ENCODE data around the gene VRK1.

VRK1 gene

GRCh38 chr14:96772929-96773328, 24.3 kb upstream of the VRK1 start:
- no peak overlapping the region for H3K4me3 ChIP-seq (ENCODE audit: control insufficient read depth, low read depth, low read length)
- no peak for DNase-seq (ENCODE audit: low read depth)
- TF ChIP-seq CTCF (conservative IDR thresholded peaks at IDR 0.05; ENCODE audit: control insufficient read depth, insufficient read depth, low read depth, low read length) = no peak

GRCh38 chr14:96776791-96777190, 20.4 kb upstream of the VRK1 start:
- TF ChIP-seq CTCF (conservative IDR thresholded peaks at IDR 0.05; ENCODE audit: control insufficient read depth, insufficient read depth, low read depth, low read length) = no peak
- DNase-seq (ENCODE audit: low read depth) = no peak
- H3K4me3 ChIP-seq (ENCODE audit: control insufficient read depth, low read depth, low read length) = no peak overlapping the region

- TF ChIP-seq CTCF (conservative IDR thresholded peaks at IDR 0.05; ENCODE audit: control insufficient read depth, insufficient read depth, low read depth, low read length) = no peak
These were observed 16.7 kb upstream of the VRK1 start for GRCh38 chr14:96780500-96780899.

GRCh38 chr14:96781371-96781770, 15.8 kb upstream of the VRK1 start:
- no peak for DNase-seq (ENCODE audit: low read depth)
- no peak for TF ChIP-seq CTCF (conservative IDR thresholded peaks at IDR 0.05; ENCODE audit: control insufficient read depth, insufficient read depth, low read depth, low read length)
- no peak overlapping the region for H3K4me3 ChIP-seq (ENCODE audit: control insufficient read depth, low read depth, low read length)

More at GRCh38 chr14:96780500-96780899, 16.7 kb upstream of the VRK1 start:
- H3K4me3 ChIP-seq (ENCODE audit: control insufficient read depth, low read depth, low read length) = no peak overlapping the region
- DNase-seq (ENCODE audit: low read depth) = no peak

- TF ChIP-seq CTCF (conservative IDR thresholded peaks at IDR 0.05; ENCODE audit: control insufficient read depth, insufficient read depth, low read depth, low read length) = no peak
These were observed 14.7 kb upstream of the VRK1 start for GRCh38 chr14:96782436-96782835.

GRCh38 chr14:96783043-96783914, 13.9 kb upstream of the VRK1 start:
- H3K4me3 ChIP-seq (ENCODE audit: control insufficient read depth, low read depth, low read length) = no peak overlapping the region
- DNase-seq (ENCODE audit: low read depth) = no peak
- TF ChIP-seq CTCF (conservative IDR thresholded peaks at IDR 0.05; ENCODE audit: control insufficient read depth, insufficient read depth, low read depth, low read length) = no peak

More at GRCh38 chr14:96782436-96782835, 14.7 kb upstream of the VRK1 start:
- no peak for DNase-seq (ENCODE audit: low read depth)
- H3K4me3 ChIP-seq (ENCODE audit: control insufficient read depth, low read depth, low read length) = no peak overlapping the region

Measured in fibroblast of mammary gland (primary cell).